ENCODE data around the gene SH2D5.

DNA sequence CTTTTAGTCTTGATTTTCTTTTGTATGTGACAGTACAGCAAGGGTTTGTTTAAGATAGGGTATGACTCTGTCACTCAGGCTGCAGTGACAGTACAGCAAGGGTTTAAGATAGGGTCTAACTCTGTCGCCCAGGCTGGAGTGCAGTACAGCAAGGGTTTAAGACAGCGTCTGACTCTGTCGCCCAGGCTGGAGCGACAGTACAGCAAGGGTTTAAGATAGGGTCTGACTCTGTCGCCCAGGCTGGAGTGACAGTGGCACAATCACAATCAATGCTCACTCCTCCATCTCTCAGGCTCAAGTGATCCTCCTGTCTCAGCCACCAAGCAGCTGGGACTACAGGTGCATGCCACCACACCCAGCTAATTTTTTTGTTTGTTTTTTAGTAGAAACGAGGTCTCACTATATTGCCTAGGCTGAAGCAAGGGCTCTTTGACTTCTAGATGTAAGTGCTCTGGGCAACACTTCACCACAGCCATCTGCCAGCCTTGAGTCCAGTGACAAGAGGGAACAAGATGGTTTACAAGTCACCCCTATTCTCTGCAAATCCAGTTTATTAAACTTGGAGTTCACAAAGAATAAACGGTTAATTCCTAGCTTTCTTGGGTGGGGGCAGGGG, 965 bp upstream of the SH2D5 start:
- TF ChIP-seq, protein P1, sequence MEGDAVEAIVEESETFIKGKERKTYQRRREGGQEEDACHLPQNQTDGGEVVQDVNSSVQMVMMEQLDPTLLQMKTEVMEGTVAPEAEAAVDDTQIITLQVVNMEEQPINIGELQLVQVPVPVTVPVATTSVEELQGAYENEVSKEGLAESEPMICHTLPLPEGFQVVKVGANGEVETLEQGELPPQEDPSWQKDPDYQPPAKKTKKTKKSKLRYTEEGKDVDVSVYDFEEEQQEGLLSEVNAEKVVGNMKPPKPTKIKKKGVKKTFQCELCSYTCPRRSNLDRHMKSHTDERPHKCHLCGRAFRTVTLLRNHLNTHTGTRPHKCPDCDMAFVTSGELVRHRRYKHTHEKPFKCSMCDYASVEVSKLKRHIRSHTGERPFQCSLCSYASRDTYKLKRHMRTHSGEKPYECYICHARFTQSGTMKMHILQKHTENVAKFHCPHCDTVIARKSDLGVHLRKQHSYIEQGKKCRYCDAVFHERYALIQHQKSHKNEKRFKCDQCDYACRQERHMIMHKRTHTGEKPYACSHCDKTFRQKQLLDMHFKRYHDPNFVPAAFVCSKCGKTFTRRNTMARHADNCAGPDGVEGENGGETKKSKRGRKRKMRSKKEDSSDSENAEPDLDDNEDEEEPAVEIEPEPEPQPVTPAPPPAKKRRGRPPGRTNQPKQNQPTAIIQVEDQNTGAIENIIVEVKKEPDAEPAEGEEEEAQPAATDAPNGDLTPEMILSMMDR (IDR thresholded peaks at IDR 0.05): no peak
- TF ChIP-seq POLR2A (IDR thresholded peaks at IDR 0.05): no peak
- TF ChIP-seq EP300 (IDR thresholded peaks at IDR 0.05): no peak

All from ovary (tissue), 3 donors.